Ovary (tissue), 3 donors: ENCODE results near the gene NCOA1.

Experiments
- POLR2A ChIP-seq: fragments of 450-650 bp; IDR thresholded peaks from one replicate; pipeline ENCODE4 v1.6.1; 2017; ENCODE audit warnings: antibody characterized with exemption, mild to moderate bottlenecking, moderate library complexity
- TF ChIP-seq, protein P1 (sequence below), 3 donors: fragments of 450-650 bp in 2 of 3; fragments of 200-600 bp in 1 of 3; IDR thresholded peaks; one replicate each; pipeline versions ENCODE4 v1.5.1 to v1.8.0; 2016 to 2022; ENCODE audit warnings: antibody characterized with exemption in 3 of 3, mild to moderate bottlenecking in 1 of 3
- donor health status: DM: no; HTN: no; CAD: no.

DNA sequence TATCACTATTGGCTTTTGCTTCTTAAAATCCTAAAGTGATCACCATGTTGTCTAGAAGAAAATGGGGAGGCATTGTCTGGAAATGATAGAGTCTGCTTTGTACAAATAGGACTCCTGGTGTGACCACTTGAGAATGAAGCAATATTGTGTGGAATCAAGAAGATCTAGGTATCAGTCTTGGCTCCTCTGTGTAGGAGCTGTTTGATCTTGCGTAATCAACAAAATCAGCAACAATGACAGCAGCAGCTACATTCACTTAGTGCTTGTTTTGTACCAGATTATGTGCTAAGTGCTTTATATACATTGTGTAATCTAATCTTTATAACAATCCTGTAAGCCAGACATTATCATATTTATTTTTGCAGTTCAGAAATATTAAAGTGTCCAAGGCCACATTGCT lies 17.8 kb downstream of the NCOA1 start:
- no peak for TF ChIP-seq POLR2A
- TF ChIP-seq, protein P1, sequence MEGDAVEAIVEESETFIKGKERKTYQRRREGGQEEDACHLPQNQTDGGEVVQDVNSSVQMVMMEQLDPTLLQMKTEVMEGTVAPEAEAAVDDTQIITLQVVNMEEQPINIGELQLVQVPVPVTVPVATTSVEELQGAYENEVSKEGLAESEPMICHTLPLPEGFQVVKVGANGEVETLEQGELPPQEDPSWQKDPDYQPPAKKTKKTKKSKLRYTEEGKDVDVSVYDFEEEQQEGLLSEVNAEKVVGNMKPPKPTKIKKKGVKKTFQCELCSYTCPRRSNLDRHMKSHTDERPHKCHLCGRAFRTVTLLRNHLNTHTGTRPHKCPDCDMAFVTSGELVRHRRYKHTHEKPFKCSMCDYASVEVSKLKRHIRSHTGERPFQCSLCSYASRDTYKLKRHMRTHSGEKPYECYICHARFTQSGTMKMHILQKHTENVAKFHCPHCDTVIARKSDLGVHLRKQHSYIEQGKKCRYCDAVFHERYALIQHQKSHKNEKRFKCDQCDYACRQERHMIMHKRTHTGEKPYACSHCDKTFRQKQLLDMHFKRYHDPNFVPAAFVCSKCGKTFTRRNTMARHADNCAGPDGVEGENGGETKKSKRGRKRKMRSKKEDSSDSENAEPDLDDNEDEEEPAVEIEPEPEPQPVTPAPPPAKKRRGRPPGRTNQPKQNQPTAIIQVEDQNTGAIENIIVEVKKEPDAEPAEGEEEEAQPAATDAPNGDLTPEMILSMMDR (IDR thresholded peaks at IDR 0.05) = no peak
